IPS-11a (cell line): ENCODE measurements around the gene GPR37.

Experiments used
- H3K4me3 ChIP-seq: one replicate; pipeline ENCODE4 v1.5.1; 2013; ENCODE audit warnings: low read depth, low read length, control low read depth

Gene GPR37

GRCh38 chr7:124765401-124766352, at the start of gene GPR37:
Gene GPR37 (minus strand): TSS chr7:124765792. CDS start chr7:124764976, 816 bp downstream.
- peak within 1 kb of the TSS; percentile 71 for H3K4me3 ChIP-seq

GRCh38 chr7:124813994-124814798, 48.6 kb upstream of the GPR37 start:
- H3K4me3 ChIP-seq, result no peak overlapping the region

GRCh38 chr7:124812764-124813163, 47.2 kb upstream of the GPR37 start:
- no peak overlapping the region for H3K4me3 ChIP-seq

DNA sequence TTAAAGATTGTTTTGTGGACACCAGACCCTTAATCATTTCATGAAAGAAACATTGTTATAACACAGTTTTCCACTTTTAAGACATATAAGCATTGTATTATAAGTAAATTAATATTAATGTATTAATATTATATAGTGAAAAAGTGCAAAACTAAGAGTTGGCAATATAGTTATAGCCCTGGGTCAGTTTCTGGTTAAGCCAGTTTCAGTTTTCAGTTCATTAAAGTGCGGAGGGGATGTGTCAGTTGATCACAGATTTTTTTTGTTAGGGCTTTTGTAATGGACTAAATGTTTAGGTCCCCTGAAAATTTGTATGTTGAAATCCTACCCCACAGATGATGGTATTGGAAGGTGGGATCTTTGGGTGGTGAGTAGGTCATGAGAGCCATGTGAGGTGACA, 45.7 kb upstream of the GPR37 start:
- no peak overlapping the region for H3K4me3 ChIP-seq

DNA sequence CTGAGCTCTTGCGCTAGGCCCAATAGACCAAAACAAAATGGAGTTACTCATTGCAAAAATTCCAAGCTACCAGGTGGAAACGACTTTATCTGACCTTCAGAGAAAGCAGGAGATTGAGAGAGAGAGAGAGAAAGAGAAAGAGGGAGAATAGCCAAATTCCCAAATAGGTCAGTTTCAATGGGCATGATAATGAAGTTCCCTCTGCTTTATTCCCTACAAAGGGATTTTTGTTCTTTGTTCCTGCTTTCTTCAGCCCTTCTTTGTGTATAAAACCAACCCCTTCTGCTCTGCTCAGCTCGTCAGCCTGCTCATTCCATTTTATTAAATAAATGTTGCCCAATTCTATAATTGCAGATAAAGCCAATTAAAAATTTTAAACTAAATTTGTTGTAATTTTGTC, 45.0 kb upstream of the GPR37 start:
- no peak overlapping the region for H3K4me3 ChIP-seq

- H3K4me3 ChIP-seq, result no peak overlapping the region
These were observed 42.6 kb upstream of the GPR37 start for GRCh38 chr7:124808206-124808605.

- H3K4me3 ChIP-seq, result no peak overlapping the region
These were observed 35.8 kb upstream of the GPR37 start for GRCh38 chr7:124801330-124801895.

DNA sequence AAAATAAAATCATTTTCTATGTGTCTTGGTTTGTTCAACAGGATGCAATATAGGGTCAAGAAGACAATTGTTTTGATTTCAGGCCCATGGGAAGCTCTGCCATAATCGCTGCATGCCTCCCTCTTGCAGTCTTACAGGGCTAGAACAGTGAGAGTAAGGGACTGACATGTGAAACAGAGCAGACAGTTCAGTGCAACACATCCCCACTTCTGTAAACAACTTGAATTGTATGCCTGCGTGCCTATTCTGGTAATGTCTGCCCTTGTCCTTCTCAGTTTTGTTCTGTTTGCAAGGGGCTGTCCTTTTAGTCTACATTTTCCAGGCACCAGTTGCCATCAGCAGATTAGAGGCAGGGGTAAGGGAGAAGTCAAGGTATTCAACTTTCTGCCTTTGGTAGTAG, 34.8 kb upstream of the GPR37 start:
- H3K4me3 ChIP-seq, result no peak overlapping the region

DNA sequence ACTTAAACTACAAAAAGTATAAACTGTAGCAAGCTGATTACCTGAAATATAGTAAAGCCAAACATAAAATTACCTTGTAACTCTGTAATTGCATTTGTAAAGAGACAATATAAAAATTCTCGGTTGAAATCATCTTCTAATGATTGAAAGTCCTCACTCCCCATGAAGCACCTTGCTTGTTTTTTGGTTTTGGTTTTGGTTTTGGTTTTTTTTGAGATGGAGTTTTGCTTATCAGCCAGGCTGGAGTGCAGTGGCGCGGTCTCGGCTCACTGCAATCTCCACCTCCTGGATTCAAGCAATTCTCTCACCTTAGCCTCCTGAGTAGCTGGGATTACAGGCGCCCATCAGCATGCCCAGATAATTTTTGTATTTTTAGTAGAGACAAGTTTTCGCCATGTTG, 33.9 kb upstream of the GPR37 start:
- no peak overlapping the region for H3K4me3 ChIP-seq

- no peak overlapping the region for H3K4me3 ChIP-seq
These were observed 31.2 kb upstream of the GPR37 start for GRCh38 chr7:124796771-124797170.

- H3K4me3 ChIP-seq, result no peak overlapping the region
These were observed 27.1 kb upstream of the GPR37 start for GRCh38 chr7:124792696-124793095.

- H3K4me3 ChIP-seq, result no peak overlapping the region
These were observed 26.4 kb upstream of the GPR37 start for GRCh38 chr7:124792002-124792401.

DNA sequence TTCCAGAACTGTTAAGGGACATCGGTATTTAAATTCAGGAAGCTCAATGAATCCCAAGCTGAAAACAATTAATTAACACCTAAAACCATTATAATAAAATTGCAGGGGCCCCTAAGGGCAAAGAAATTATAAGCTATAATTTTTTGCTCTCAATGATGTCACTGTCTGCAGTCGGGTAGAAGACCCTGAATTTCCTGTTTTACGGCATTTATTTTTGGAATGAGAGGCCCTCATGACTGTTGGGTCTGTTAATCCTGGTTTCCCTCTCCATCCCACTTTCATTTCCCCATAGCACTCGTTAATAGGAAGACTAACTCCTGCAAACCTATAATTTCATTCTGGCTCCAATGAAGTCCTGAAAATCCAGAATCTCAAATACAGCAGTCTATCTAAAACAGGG, 25.8 kb upstream of the GPR37 start:
- no peak overlapping the region for H3K4me3 ChIP-seq

DNA sequence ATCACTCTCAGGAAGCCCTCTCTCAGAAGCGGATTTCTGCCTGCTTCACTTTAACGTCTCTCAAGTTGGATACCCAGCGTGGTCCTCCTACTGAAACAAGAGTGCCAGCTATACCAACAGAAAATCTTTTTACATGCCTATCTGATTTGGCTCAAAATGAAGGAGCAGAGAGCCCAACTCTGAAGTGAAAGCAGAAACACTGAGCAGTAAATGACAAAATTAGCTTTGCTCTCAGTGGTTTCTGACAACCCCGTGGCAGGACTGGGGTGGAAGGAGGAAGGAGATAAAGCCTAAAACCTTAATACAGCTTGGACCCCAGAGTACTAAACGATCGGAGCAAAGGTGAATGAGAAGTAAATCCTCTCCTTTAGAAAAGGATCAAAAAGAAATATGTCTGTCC, 25.1 kb upstream of the GPR37 start:
- H3K4me3 ChIP-seq, result no peak overlapping the region

GRCh38 chr7:124785994-124786393, 20.4 kb upstream of the GPR37 start:
- H3K4me3 ChIP-seq, result no peak overlapping the region

- no peak overlapping the region for H3K4me3 ChIP-seq
These were observed 19.6 kb upstream of the GPR37 start for GRCh38 chr7:124784879-124785818.

GRCh38 chr7:124783271-124783670, 17.7 kb upstream of the GPR37 start:
- H3K4me3 ChIP-seq, result no peak overlapping the region

- no peak overlapping the region for H3K4me3 ChIP-seq
These were observed 16.5 kb upstream of the GPR37 start for GRCh38 chr7:124781907-124782734.

- no peak overlapping the region for H3K4me3 ChIP-seq
These were observed 15.8 kb upstream of the GPR37 start for GRCh38 chr7:124781418-124781817.

DNA sequence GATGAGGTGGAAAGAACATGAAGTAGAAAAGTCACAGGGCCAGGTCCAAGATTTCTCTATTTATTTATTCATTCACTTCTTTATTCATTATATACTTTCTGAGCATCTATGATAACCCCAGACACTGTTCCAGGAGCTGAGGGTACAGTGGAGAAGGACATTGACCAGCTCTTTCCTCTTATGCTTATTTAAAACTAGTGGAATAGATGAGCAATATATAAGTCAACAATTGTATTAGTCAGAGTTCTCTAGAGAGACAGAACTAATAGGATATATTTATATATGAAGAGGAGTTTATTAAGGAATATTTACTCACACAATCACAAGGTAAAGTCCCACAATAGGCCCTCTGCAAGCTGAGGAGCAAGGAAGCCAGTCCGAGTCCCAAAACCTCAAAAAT, 15.0 kb upstream of the GPR37 start:
- H3K4me3 ChIP-seq, result no peak overlapping the region
